WERI-Rb-1 (cell line): Measurements from ENCODE around the gene DEGS2.

Experiments
- DNase-seq: peaks from one replicate; pipeline ENCODE4 v3.0.0-alpha.2; 2020
- H3K27ac ChIP-seq: fragments of 250-450 bp; sonication (Bioruptor Pico); 2 replicates; pipeline ENCODE4 v1.5.1; 2020; ENCODE audit warnings: mild to moderate bottlenecking, moderate library complexity
- H3K27me3 ChIP-seq: fragments of 250-450 bp; sonication (Bioruptor Pico); 2 replicates; pipeline ENCODE4 v1.5.1; 2021; ENCODE audit warnings: mild to moderate bottlenecking, low read depth, moderate library complexity; ENCODE audit not compliant: insufficient read depth, severe bottlenecking
- H3K36me3 ChIP-seq: fragments of 250-450 bp; sonication (Bioruptor Pico); 2 replicates; pipeline ENCODE4 v1.5.1; 2020; ENCODE audit warnings: mild to moderate bottlenecking, moderate library complexity
- H3K4me3 ChIP-seq: 2 replicates; pipeline ENCODE4 v1.5.1; 2011; ENCODE audit warnings: low read depth, mild to moderate bottlenecking, control low read depth, low read length
- H3K9me3 ChIP-seq: fragments of 250-450 bp; sonication (Bioruptor Pico); 2 replicates; pipeline ENCODE4 v1.5.1; 2021; ENCODE audit warnings: mild to moderate bottlenecking, moderate library complexity; ENCODE audit not compliant: severe bottlenecking
- CTCF ChIP-seq: IDR thresholded peaks from 2 replicates; pipeline ENCODE4 v1.5.1; 2011; ENCODE audit warnings: low read depth, mild to moderate bottlenecking, control low read depth, inconsistent platforms, low read length

Gene DEGS2

DNA sequence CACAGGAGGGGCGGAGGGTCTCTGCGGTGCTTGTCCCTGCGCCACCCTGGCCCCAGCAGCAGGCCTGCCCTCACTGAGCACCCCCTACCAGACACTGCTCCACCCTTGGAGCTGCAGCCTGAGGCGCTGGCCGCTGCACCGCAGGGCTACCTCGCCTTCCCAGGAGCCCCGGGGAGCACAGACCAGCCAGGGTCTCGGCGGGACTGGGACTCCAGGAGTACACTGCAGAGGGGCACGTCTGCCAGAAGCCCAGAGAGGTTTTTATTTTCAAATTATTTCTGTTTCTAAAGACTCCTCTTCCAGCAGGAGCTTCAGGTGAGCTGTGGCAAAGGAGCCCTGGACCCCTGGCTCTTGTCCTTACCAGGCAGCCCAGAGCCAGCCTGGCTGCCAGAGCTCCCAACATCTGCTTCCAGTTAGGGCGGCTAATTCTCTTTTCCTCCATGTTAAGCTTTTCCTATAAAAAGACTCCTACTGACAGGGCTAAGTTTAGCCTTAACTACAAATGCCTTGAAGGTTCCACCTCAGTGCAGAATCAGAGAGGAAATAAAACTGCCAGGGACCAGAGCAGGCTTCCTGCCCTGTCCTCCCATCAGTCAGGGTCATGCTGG is 26.4 kb downstream of the DEGS2 start:
- H3K9me3 ChIP-seq = no peaks in the 10 kb centered on the region
- TF ChIP-seq CTCF = no peak
- no peak overlapping the region for H3K4me3 ChIP-seq
- no peak for DNase-seq
- no peak overlapping the region for H3K27ac ChIP-seq
- peaks cover 58% of the 10 kb centered on the region for H3K36me3 ChIP-seq
- H3K27me3 ChIP-seq = no peaks in the 10 kb centered on the region

DNA sequence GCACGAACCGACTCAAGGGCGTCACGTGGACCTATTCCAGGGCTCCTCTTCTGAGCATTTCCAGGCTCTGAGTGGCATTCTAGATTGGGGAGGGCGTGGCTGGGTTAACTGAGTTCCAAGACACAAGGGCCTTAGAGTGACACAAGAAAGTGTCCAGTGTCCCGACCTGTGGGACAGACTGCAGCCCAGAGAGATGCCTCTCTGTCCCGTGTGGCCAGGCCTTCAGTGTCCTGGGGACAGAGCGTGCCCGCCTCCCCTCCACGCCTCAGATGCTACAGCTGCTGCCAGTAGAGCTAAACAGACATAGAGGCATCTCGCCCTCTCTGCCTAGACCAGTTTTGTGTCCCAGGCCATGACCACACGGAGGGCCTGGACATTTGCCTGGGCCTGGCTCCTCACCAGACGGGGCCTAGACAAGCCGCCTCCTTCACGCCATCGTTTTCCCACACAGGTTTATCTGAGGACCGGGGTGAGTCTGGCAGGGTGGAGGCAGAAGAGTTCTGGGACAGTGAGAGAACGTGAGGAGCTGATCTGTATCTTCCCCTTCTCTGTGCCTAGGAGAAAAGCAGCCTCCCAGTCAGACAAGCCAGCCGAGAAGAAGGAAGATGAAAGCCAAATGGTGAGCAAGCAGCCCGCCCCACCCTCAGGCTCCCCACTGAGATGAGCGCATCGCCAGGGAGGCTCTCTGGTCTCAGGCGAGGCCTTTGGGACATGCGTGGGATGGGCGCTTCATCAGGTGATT is 27.1 kb downstream of the DEGS2 start:
- H3K36me3 ChIP-seq = peaks cover 53% of the 10 kb centered on the region
- no peak overlapping the region for H3K27ac ChIP-seq
- TF ChIP-seq CTCF = no peak
- H3K4me3 ChIP-seq = no peak overlapping the region
- H3K9me3 ChIP-seq = no peaks in the 10 kb centered on the region
- no peaks in the 10 kb centered on the region for H3K27me3 ChIP-seq
- no peak for DNase-seq

DNA sequence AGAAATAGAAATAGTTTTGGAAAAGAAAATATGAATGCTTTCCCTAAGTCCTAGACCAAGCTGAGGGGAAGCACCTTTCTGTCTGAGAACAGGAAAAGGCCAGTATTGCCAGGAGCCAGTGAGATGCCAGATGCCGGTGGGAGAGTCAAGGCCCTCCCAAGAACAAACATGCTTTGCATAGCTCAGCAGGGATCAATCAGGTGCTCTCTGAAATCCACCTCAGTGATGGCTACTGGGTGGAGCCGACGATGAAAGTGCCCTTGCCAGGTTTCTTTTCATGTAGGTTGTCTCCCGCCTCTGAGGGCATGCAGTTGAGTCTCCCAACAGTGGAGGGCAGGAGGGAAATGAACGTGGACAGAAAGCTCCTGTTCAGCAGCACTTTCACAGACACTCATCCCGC is 28.3 kb downstream of the DEGS2 start:
- Histone ChIP-seq H3K27me3 (no peaks in the 10 kb centered on the region), H3K4me3 (no peak overlapping the region), H3K9me3 (no peaks in the 10 kb centered on the region), H3K27ac (no peak overlapping the region), H3K36me3 (peaks cover 64% of the 10 kb centered on the region)
- TF ChIP-seq CTCF = no peak
- no peak for DNase-seq

DNA sequence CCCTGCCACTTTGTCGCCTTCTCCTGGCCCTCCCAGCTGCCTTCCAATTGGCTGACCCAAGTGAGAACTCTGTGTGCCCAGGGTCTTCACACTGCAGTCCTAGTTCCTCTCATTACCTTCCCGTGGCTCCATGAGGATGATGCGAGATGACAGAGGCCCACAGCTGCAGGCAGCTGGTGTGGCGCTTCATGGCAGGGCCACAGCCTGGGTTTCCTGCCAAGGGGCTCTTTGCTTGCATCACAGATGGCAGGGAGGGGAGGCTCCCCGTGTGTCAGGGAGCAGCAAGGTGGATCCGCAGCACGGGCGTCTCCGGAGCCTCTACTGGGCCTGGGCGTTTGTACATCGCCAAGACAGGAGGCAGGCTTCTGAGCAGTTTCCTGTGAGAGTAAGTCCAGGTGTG is 28.9 kb downstream of the DEGS2 start:
- Histone ChIP-seq H3K36me3 (peaks cover 69% of the 10 kb centered on the region), H3K27ac (no peak overlapping the region), H3K27me3 (no peaks in the 10 kb centered on the region), H3K4me3 (no peak overlapping the region), H3K9me3 (no peaks in the 10 kb centered on the region)
- TF ChIP-seq CTCF = no peak
- DNase-seq = no peak

DNA sequence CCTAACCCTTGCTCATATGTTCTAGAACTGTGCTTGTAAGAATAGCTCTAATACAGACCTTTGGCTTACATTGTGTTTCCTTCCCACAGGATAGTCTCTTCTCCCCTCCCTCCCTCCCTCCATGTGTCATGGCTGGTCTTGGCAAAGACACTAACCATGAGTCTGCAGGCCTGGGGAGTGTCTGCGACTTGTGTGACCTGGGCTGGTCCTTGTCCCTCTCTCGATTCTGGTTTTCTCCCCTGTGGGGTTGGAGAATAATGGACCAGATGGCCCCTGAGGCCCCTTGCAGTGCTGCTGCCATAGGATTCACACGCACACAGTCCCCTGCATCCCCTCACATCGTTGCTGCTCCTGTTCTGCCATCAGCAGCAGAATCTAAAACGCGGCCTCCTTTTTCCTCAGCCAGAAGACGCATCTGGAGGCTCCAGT is 30.3 kb downstream of the DEGS2 start:
- Histone ChIP-seq H3K27me3 (no peaks in the 10 kb centered on the region), H3K4me3 (no peak overlapping the region), H3K27ac (no peak overlapping the region), H3K9me3 (no peaks in the 10 kb centered on the region), H3K36me3 (peaks cover 71% of the 10 kb centered on the region)
- no peak for DNase-seq
- TF ChIP-seq CTCF = no peak

DNA sequence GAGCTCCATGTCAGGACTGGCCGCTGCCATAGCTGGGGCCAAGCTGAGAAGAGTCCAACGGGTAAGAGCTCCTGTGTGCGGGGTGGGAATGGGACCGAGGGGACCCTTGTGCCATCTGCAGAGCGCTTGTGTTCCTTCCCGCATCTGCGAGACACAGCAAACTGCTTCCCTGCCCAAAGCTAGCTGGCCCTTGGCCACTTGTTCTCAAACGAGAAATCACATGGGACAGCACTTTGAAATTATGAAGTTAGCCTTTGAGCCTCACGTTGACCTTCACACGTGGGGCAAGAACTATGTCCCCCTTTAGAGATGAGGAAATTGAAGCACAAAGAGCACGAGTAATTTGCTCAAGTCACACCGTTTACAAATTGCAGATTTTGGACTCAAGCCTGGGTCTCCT is 30.8 kb downstream of the DEGS2 start:
- Histone ChIP-seq H3K27ac (no peak overlapping the region), H3K36me3 (peaks cover 71% of the 10 kb centered on the region)
- TF ChIP-seq CTCF = no peak

More for the DNA sequence above, 30.8 kb downstream of the DEGS2 start:
- Histone ChIP-seq H3K9me3 (no peaks in the 10 kb centered on the region), H3K27me3 (no peaks in the 10 kb centered on the region), H3K4me3 (no peak overlapping the region)
- no peak for DNase-seq
